Activated naive CD4-positive, alpha-beta T cell treated with anti-CD3 and anti-CD28 coated beads, Interleukin-2, amount 50 U/mL, for 72 hours (primary cell): ENCODE results near the gene MED17. TPM values are rescaled to one million over a fixed set of nuclear protein-coding genes. Genes with fewer than 3 reads are reported as not detected.

Experiments
- ATAC-seq, 2 donors: fragments of 150-1000 bp; cut with Tn5 transposase; 2 replicates each; pipeline ENCODE4 v1.10.0; 2021; ENCODE audit warnings: mild to moderate bottlenecking in 2 of 2, moderate library complexity in 2 of 2
- DNase-seq, 2 donors: peaks; one replicate each; pipeline ENCODE4 v3.0.0; 2021 to 2022; ENCODE audit warnings: low spot score in 2 of 2
- H3K27ac Mint-ChIP-seq, 2 donors: one replicate each; pipeline ENCODE4 v1.8.0; 2022; ENCODE audit warnings: mild to moderate bottlenecking in 2 of 2, mixed read lengths in 2 of 2
- H3K36me3 Mint-ChIP-seq, 2 donors: one replicate each; pipeline ENCODE4 v1.8.0; 2022; ENCODE audit warnings: mixed read lengths in 2 of 2
- H3K9me3 Mint-ChIP-seq, 2 donors: one replicate each; pipeline ENCODE4 v1.8.0; 2022; ENCODE audit warnings: mixed read lengths in 2 of 2
- total RNA-seq, 2 donors: library from RNA; stranded (reverse); gene quantifications; one replicate each; pipeline ENCODE4 v1.2.3, GENCODE V29; 2022

MED17 gene
- total RNA-seq, 2 donors from 2014 or later: 37.3 to 38.4 TPM

DNA sequence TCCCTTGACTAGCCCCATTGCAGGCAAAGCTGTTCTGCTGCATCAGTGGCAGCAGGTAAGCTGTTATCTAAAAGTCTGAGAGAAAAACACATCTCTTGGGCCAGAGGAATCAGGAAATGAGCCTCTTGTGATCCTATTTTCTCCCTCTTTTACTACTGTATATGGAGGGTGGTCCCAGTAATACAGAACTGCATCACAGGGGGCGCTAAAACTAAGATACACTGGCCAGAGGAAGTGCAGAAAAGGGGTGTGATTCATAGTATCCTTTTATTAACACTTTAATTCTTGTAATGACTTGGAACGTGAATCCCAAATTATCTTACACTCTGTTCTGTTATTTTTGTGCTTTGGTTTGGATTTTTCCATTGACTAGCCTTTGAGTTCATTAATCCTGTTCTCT lies 8.8 kb upstream of the MED17 start:
- H3K9me3 Mint-ChIP-seq: no peaks in the 10 kb centered on the region
- no peak for DNase-seq
- peaks cover 9 to 19% of the 10 kb centered on the region in 2 donors for H3K36me3 Mint-ChIP-seq
- H3K27ac Mint-ChIP-seq: no peak overlapping the region
- no peak for ATAC-seq

DNA sequence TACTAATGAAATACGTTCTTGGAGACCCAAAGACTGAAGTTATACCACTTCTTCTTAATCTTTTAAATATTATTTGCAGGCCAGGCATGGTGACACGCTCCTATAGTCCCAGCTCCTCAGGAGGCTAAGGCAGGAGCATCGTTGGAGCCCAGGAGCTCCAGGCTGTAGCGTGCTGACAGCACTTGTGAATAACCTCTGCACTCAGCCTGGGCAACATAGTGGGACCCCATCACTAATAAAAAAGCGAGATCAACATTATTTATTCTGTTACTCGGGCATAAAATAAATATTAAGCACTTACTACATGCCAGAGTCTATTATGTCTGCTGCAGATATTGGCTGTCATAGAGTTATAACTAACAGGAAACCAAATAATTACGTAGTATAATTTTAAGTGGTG lies 720 bp upstream of the MED17 start:
- peak overlapping the region; percentile 96 to 98 for H3K27ac Mint-ChIP-seq
- H3K36me3 Mint-ChIP-seq: peaks cover 21 to 36% of the 10 kb centered on the region in 2 donors
- no peaks in the 10 kb centered on the region for H3K9me3 Mint-ChIP-seq
- no peak for ATAC-seq
- DNase-seq: no peak

DNA sequence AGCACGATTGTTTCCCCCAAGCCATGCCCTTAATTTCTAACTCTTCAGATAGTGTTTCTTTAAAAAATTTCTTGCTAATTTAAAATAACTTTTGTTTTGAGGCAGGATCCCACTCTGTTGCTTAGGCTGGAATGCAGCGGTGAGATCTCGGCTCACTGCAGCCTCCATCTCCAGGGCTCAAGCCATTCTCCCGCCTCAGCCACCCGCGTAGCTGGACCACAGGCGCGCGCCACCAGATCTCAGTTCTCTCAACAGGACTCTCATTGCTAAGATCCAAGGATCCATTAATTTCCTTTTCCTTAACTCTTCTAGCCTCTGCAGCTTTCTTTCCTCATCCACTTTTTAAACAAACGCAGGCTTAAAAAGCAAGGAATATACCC lies 327 bp upstream of the MED17 start:
- ATAC-seq (peak; percentile 40 to 52), DNase-seq (no peak)
- Mint-ChIP-seq H3K27ac (peak overlapping the region; percentile 96 to 98), H3K9me3 (no peaks in the 10 kb centered on the region), H3K36me3 (peaks cover 21 to 39% of the 10 kb centered on the region in 2 donors)

DNA sequence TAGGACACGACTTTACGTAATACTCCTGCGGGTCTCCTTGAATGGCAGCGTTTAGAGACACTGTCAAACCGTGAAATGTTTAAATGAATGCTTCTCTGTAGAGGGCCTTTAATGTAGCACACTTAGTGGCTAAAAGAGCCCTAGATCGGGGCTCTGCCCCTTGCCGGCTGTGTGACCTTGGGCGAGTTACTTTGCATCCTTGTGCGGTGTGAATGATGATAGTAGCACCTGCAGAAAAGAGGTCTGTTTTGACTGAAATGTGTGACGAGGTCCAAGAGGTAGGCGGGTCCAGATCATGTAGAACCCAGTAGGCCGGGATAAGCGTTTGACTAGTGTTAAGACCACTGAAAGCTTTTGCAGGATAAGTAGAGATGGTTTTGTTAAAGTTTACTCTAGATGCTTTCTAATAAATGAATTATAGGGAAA lies 866 bp downstream of the MED17 start:
- DNase-seq (no peak), ATAC-seq (peak; percentile 51 to 52)
- Mint-ChIP-seq H3K9me3 (no peaks in the 10 kb centered on the region), H3K27ac (peak overlapping the region; percentile 96 to 98), H3K36me3 (peaks cover 26 to 44% of the 10 kb centered on the region in 2 donors)

DNA sequence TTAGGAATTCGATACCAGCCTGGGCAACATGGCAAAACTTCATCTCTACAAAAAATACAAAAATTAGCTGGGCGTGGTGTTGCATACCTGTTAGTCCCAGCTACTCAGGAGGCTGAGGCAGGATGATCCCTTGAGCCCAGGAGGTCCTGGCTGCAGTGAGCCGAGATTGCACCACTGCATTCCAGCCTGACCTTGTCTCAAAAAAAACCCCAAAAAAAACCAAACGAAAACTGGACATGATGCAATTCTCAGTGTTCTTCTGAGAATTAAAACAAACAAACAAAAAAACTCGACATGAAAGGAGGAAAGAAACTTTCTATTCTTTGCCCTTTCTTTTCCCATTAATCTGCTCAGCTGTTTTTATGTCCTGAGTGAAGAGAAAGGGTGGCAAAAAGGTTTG lies 7.4 kb downstream of the MED17 start:
- no peak for ATAC-seq
- peaks cover 15 to 46% of the 10 kb centered on the region in 2 donors for H3K36me3 Mint-ChIP-seq
- H3K9me3 Mint-ChIP-seq: no peaks in the 10 kb centered on the region
- no peak overlapping the region for H3K27ac Mint-ChIP-seq
- DNase-seq: no peak

DNA sequence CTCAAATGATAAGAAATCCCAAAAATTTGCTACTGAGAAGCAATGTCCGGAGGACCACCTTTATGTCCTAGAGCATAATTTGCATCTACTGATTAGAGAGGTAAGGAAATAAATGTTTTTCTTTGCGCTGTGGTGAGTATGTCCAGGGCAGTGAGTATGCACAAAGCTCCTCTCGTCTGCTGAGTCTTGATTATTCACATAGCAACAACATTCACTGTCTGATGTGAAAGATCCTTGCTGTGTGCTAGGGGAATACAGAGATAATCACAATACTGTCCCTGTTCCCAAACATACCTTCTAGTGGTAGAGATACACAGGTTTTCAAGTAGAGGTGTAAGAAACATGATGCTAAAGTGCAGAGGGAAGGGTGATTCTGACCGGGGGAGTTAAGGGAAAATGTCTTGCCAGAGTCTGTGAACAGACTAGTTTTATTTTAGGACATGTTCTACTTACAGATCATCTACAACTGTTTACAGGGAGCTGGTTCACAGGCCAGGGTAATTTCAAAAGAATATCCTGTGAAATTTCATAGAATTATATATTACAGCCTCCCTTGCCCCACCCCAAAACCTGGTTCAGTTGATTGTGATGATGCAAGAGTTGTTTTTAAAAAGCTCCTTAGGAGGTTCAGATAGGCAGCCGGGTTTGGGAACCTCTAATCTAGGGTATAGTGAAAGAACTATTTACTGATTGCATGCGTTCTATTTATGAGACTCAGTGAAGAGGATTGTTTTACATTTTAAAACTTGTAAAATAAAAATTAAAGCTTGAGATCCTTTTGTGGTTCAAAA lies 12.6 kb downstream of the MED17 start:
- H3K27ac Mint-ChIP-seq: peak overlapping the region in 1 of 2 donors; percentile 52
- H3K36me3 Mint-ChIP-seq: peaks cover 12 to 31% of the 10 kb centered on the region in 2 donors
- H3K9me3 Mint-ChIP-seq: no peaks in the 10 kb centered on the region
- no peak for ATAC-seq
- no peak for DNase-seq

DNA sequence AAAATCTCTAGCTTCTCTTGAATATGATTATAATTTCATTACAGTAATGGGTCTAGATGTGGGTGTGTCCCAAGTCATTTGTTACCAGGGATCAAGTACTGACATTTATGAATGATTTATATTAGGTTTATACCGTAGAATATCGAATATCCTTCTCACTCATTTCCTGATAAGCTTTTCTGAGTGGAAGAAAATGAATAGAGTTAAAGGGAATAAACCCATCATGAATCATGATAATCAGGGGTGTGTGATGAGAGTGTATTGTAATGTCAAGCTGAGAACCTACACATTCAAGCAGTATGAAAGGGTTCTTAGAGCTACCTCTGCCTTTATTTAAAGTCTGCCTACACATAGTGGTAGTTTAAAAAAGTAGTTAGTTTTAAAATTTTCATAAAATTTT lies 17.3 kb downstream of the MED17 start:
- Mint-ChIP-seq H3K36me3 (peaks cover 10 to 24% of the 10 kb centered on the region in 2 donors), H3K9me3 (no peaks in the 10 kb centered on the region), H3K27ac (no peak overlapping the region)
- DNase-seq (no peak), ATAC-seq (no peak)

DNA sequence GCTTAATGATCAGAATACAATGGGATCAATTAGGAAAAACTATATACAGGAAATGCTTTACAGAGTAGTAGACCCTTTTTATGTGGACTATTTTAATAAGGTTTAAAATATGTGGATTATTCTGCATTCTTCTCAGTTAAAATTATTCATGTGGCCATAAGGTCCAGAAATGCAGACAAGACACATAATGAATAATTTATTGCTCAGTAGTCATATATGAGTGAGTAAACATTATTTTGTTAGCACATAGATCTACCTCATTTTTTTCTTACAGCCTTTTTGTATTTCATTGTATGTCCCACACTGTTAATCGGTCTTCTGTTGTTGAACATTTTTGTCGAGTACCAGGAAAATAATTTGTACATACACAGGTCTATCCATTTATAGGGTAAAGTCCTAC lies 20.8 kb downstream of the MED17 start:
- DNase-seq: no peak
- no peak for ATAC-seq
- Mint-ChIP-seq H3K27ac (no peak overlapping the region), H3K9me3 (no peaks in the 10 kb centered on the region), H3K36me3 (peaks cover 0 to 11% of the 10 kb centered on the region in 2 donors)

DNA sequence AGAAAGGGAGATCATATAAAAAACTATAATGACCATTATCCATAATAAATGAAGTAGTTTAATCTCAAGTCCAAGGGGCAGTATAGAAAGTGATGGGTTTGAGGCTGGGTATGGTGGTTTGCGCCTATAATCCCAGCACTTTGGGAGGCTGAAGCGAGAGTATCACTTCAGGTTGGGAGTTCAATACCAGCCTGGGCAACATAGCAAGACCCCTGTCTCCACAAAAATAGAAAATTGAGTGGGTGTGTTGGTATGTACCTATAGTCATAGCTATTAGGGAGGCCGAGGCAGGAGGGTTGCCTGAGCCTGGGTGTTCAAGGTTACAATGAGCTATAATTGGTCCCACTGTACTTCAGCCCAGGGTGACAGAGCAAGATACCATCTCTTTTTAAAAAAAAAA lies 23.9 kb downstream of the MED17 start:
- DNase-seq (no peak), ATAC-seq (peak in 1 of 2 donors; percentile 32)
- no peak overlapping the region for H3K27ac Mint-ChIP-seq
- peaks cover 0 to 23% of the 10 kb centered on the region in 2 donors for H3K36me3 Mint-ChIP-seq
- H3K9me3 Mint-ChIP-seq: no peaks in the 10 kb centered on the region

DNA sequence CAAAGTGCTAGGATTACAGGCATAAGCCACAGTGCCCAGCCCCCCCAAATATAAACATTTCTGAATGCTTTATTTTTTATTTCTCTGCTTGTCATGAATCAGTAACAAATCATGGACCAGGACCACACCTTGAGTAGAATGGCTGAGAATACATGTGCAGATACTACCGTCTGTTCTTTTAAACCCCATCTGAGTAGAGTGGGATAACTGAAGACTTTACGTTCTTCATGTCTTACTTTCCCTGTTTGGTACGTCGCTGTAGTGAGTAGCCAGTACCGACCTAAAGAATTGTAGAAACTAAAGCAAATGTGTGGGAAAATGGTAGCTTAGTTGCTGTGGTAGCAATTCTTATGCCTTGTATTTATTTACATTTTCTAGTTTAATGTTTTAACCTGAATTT lies 29.9 kb downstream of the MED17 start:
- Mint-ChIP-seq H3K27ac (no peak overlapping the region), H3K9me3 (no peaks in the 10 kb centered on the region), H3K36me3 (peaks cover 6 to 30% of the 10 kb centered on the region in 2 donors)
- DNase-seq: no peak
- ATAC-seq: no peak

DNA sequence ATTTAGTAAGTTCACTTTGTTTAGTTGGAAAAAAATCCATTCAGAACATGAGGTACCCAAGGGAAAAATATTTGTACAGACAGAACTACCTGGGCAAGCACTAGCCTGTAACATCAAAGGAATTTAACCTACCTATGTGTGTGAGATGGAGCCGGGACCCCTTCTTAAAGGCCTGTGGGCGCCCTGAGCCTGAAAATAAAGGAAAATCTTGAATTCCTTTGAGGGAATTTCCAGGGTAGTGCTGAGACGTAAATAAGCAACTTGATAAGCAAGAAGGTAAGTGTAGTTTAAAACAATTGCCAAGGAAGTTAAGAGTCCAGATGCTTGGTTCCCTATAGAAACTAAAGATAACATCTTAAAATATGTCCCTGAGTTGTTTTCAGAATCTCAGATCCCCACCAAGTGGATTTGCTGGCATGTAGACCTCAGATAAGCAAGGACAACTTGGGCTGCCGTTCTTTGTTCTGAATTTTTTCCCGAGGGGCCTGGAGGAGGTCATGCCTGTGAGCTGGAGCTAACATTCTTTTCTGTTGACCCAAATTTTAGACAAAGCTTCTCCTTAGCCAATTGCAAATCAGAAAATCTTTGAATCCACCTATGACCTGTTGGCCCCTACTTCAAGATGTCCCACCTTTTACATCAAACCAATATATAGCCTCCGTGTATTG lies 31.0 kb downstream of the MED17 start:
- ATAC-seq: no peak
- DNase-seq: no peak
- Mint-ChIP-seq H3K27ac (no peak overlapping the region), H3K9me3 (no peaks in the 10 kb centered on the region), H3K36me3 (peaks cover 6 to 30% of the 10 kb centered on the region in 2 donors)

DNA sequence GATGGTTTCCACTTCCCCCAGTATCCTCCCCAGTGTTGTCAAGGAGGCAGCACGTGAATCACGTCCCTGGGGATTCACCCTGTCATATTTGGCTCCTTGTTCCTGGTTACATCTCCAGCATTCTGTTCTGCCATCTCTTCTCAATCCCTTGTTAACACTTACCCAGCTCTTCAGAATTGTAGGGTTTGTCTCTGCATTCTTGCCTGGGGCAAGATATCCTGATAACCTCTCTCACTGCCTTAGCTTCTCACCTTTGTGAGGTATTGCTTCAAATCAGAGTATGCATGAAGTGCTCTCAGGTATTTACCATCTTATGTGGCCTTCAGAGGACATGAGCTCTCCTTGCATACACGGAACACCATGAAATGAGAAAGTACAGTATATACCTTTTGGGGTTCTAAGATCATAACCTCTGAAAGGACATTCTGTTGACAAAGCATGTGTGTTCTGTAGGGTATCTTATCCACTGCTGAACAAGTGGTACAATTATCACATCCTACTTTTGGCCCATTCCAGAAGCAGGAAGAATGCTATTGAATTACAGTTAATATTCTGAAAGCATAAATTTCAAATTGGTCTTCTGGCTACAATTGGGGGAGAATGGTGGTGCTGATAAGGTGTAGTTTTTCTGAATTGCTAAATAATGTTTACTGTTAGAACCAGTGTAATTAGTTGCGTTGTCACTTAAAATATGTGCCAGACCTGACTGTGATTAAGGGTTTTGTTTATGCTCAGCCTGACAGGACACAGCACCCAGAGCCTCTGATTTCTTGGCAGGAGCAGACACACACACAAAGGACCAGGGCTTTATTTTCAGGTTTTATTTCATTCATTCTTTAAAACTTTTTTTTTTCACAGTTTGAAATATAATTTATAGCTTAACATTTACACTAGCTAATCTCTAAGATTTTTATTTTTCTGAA lies 33.6 kb downstream of the MED17 start:
- H3K9me3 Mint-ChIP-seq: peaks cover 0 to 5% of the 10 kb centered on the region in 2 donors
- peaks cover 6 to 21% of the 10 kb centered on the region in 2 donors for H3K36me3 Mint-ChIP-seq
- ATAC-seq: no peak
- H3K27ac Mint-ChIP-seq: peak overlapping the region in 1 of 2 donors; percentile 66
- DNase-seq: no peak

DNA sequence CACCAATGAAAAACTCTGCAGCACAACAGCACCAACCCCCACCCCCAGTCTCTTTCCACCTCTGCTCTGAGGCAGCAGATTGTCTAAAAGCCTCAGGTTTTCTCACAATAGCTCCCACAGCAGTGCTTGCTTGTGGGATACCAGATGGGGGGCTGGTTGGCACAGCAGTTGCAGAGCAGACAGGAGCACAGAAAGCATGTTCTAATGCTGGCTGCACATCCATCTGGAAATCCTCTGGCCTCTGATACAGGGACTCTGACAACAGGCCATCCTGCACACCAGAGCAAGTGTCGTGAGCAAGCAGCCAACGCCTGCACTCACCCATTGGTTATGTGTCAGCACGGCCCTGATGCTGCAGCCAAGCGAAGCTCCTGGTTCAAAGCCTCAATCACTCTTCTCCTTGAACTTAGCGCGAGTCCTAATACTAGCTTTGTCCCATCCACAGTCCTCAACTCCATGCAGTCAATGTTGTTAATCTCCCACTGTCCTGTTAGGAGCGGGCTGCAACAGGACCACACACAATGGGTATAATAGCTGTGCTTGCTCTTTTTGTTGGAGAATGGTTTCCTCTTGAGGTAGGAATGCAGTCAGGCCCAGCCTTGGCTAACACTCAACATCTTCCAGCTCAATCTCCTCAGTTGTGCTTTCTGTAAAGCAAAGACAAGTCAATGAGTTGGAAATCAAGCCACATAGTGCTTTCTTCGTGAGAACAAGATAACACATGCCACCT lies 36.0 kb downstream of the MED17 start:
- Mint-ChIP-seq H3K9me3 (peaks cover 0 to 5% of the 10 kb centered on the region in 2 donors), H3K27ac (no peak overlapping the region), H3K36me3 (peaks cover 0 to 6% of the 10 kb centered on the region in 2 donors)
- no peak for DNase-seq
- peak in 1 of 2 donors; percentile 18 for ATAC-seq

DNA sequence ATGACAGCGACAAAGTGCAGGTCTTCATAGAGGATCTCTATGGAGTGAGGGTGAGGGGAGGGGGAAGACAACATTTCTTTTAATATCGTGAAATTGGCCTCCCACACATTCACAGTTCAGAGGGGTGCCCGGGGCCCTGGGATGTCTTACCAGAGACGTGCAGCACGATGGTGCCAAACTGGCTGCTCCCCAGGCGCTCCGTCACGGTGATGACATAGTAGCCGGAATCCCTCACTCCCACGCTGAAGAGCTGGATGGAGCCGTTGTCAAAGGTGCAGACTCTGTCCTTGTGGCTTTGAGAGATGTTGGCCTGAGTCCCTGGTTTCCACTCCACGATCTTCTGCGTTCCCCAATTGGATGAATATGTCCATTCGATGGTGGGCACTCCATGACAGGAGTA lies 36.8 kb downstream of the MED17 start:
- no peak overlapping the region for H3K27ac Mint-ChIP-seq
- no peak for ATAC-seq
- peaks cover 0 to 6% of the 10 kb centered on the region in 2 donors for H3K36me3 Mint-ChIP-seq
- no peak for DNase-seq
- H3K9me3 Mint-ChIP-seq: peaks cover 0 to 5% of the 10 kb centered on the region in 2 donors

DNA sequence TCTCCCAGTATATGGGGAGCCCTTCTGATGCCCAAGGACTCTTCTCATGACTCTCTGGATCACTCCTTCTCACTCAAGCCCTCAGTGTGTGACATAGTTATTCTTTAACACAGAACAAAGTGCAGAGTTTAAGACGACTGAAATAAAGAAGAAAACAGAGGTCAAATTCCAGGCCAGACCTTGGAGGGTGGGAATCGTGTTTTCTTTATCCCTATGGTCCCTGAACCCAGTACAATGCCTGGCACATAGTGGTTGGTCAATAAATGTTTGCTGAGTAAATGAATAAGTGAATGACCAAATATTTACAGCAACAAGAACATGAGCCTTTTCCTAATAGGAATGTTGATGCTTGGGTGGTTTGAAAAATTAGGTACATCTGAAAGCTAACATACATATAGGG lies 37.5 kb downstream of the MED17 start:
- peaks cover 0 to 6% of the 10 kb centered on the region in 2 donors for H3K36me3 Mint-ChIP-seq
- no peak overlapping the region for H3K27ac Mint-ChIP-seq
- peaks cover 0 to 5% of the 10 kb centered on the region in 2 donors for H3K9me3 Mint-ChIP-seq
- no peak for ATAC-seq
- DNase-seq: no peak

DNA sequence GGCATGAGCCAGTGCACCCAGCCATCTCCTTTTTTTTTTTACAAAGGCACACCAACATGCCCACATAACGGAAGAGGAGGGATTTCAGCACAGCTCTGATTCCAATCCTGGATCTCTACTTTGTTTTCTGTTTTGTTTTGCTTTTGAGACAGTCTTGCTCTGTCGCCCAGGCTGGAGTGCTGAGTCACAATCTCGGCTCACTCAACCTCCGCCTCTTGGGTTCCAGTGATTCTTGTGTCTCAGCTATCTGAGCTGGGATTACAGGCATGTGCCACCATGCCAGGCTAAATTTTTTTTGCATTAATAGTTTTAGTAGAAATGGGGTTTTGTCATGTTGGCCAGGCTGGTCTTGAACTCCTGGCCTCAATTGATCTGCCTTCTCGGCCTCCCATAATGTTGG lies 38.3 kb downstream of the MED17 start:
- Mint-ChIP-seq H3K9me3 (peaks cover 0 to 5% of the 10 kb centered on the region in 2 donors), H3K27ac (no peak overlapping the region), H3K36me3 (peaks cover 0 to 6% of the 10 kb centered on the region in 2 donors)
- DNase-seq (no peak), ATAC-seq (no peak)
